Measurements from ENCODE around the gene RAB24.

DNA sequence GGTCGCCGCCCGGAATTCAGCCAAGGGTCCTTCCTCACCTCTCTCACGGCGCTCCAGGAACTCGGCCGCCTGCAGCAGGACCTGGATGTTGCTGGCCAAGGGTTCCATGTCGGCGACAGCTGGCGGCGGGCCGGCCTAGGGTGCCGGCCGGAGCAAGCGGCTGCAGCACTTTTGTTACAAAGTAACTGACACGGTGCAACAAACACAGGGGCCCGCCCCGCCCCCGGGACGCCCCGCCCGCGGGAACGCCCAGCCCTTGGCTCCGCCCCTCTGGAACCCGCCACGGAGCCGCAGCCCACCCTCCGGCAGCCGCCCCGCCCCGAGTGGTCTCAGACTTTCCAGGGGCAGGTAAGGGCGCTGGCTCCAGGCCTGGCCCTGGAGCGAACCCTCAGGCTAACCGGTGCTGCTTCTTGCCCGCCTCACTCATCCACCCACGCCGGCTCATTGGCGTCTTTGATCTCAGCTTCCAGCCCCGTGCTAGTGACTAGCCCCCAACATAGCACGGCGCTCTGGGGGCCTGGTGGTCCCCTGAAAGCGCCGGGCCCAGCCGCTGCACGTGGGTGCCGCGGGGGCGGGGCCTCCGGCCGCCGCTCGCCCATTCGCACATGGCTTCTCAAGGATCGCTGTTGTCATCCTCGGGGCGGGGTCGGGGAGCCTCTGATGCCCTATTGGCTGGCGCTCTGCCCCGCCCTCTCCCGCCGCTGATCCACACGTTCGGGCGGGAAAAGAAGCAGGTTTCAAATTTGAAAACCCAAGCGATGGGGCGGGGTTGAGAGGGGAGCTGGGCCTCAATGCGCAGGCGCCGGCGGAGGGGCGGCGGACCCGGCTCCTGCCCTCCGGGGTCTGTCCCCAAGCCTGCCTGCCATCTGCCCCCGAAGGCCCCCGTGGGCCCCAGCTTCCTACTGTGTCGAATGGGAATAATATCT, 8.5 kb upstream of the RAB24 start, which contains the start of gene MXD3:
- TF ChIP-seq, protein P1, sequence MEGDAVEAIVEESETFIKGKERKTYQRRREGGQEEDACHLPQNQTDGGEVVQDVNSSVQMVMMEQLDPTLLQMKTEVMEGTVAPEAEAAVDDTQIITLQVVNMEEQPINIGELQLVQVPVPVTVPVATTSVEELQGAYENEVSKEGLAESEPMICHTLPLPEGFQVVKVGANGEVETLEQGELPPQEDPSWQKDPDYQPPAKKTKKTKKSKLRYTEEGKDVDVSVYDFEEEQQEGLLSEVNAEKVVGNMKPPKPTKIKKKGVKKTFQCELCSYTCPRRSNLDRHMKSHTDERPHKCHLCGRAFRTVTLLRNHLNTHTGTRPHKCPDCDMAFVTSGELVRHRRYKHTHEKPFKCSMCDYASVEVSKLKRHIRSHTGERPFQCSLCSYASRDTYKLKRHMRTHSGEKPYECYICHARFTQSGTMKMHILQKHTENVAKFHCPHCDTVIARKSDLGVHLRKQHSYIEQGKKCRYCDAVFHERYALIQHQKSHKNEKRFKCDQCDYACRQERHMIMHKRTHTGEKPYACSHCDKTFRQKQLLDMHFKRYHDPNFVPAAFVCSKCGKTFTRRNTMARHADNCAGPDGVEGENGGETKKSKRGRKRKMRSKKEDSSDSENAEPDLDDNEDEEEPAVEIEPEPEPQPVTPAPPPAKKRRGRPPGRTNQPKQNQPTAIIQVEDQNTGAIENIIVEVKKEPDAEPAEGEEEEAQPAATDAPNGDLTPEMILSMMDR (IDR thresholded peaks at IDR 0.05; ENCODE audit: low read depth, low read length, poor library complexity, severe bottlenecking), result no peak
- TF ChIP-seq EZH2phosphoT487 (IDR thresholded peaks at IDR 0.05; ENCODE audit: borderline replicate concordance, low read length), result no peak
